ENCODE data around the gene SIN3A.

GRCh38 chr15:75407083-75407482 lies 44.4 kb downstream of the SIN3A start:
- TF ChIP-seq POLR2A (IDR thresholded peaks at IDR 0.05) (no peak), CTCF (IDR thresholded peaks at IDR 0.05) (no peak)

Measured in Peyer's patch (tissue), 4 donors.